ENCODE measurements around the gene CYP26B1. TPM values are rescaled to one million over a fixed set of nuclear protein-coding genes. Genes with fewer than 3 reads are reported as not detected.

Gene CYP26B1
- total and polyA plus RNA-seq, 8 donors, result 3.1 to 7.6 (median 4.9) TPM

DNA sequence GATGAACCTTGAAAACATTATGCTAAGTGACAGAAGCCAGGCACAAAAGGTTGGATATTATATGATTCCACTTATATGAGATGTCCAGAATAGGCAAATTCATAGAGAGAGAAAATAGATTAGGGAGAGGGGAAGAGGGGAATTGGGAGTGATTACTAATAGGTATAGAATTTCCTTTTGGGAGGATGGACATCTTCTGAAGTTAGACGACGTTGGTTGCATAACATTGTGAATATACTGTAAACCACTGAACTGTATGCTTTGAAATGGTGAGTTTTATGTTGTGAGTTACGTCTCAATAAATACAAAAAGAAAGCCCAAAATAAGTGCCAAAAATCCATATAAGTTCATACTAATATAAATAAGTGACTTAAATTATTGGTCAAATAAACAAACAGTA, 18.6 kb upstream of the CYP26B1 start:
- no peak for ATAC-seq
- TF ChIP-seq CTCF (IDR thresholded peaks at IDR 0.05), result no peak
- no peak for DNase-seq
- no peaks in the 10 kb centered on the region for H3K36me3 ChIP-seq
- no peak overlapping the region for H3K27ac ChIP-seq
- no peaks in the 10 kb centered on the region for H3K9me3 ChIP-seq
- no peaks in the 10 kb centered on the region for H3K4me1 ChIP-seq
- intact Hi-C loops (cut with DNase I), result no loop called here
- no peaks in the 10 kb centered on the region for H3K27me3 ChIP-seq
- no peak overlapping the region for H3K4me3 ChIP-seq

DNA sequence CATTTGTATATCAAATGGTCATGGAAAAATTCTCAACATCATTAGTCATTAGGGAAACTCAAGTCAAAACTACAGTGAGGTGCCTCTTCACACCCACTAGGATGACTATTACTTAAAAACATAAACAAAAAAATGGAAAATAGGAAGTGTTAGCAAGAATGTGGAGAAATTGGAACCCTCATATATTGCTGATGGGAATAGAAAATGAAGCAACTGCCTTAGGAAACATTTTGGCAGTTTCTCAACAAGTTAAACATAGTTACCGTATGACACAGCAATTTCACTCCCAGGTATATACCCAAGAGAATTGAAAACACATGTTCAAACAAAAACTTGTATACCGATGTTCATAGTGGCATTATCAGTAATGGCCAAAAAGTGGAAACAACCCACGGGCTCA, 18.1 kb upstream of the CYP26B1 start:
- no peak overlapping the region for H3K4me3 ChIP-seq

DNA sequence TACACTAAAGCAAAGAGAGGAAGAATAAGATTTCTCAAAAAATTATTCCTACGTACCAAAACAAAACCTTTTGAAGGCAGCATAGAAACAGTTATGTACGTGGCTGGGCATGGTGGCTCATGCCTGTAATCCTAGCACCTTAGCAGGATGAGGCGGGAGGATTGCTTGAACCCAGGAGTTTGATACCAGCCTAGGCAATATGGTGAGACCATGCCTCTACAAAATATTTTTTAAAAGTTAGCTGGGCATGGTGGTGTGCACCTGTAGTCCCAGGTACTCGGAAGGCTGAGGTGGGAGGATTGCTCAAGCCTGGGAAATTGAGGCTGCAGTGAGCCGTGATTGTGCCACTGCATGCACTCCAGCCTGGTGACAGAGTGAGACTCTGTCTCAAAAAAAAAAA, 14.9 kb upstream of the CYP26B1 start:
- TF ChIP-seq CTCF (IDR thresholded peaks at IDR 0.05), result no peak
- DNase-seq (no peak), ATAC-seq (no peak)
- H3K9me3 ChIP-seq, result no peaks in the 10 kb centered on the region
- no peak overlapping the region for H3K27ac ChIP-seq
- H3K36me3 ChIP-seq, result no peaks in the 10 kb centered on the region
- H3K4me3 ChIP-seq, result no peak overlapping the region
- intact Hi-C loops (cut with DNase I), result no loop called here
- peaks cover 0 to 7% of the 10 kb centered on the region in 2 donors for H3K27me3 ChIP-seq
- no peaks in the 10 kb centered on the region for H3K4me1 ChIP-seq

More for the DNA sequence above, 18.1 kb upstream of the CYP26B1 start:
- Histone ChIP-seq H3K27ac (no peak overlapping the region), H3K36me3 (no peaks in the 10 kb centered on the region), H3K4me1 (no peaks in the 10 kb centered on the region), H3K9me3 (no peaks in the 10 kb centered on the region), H3K27me3 (no peaks in the 10 kb centered on the region)
- no peak for TF ChIP-seq CTCF (IDR thresholded peaks at IDR 0.05)
- ATAC-seq (no peak), DNase-seq (no peak)
- intact Hi-C loops (cut with DNase I), result no loop called here

GRCh38 chr2:72159211-72159993, 11.7 kb upstream of the CYP26B1 start:
- ATAC-seq (no peak), DNase-seq (no peak)
- Histone ChIP-seq H3K27ac (no peak overlapping the region), H3K27me3 (peaks cover 0 to 26% of the 10 kb centered on the region in 2 donors), H3K4me3 (no peak overlapping the region), H3K36me3 (no peaks in the 10 kb centered on the region), H3K9me3 (no peaks in the 10 kb centered on the region), H3K4me1 (no peaks in the 10 kb centered on the region)
- TF ChIP-seq CTCF (IDR thresholded peaks at IDR 0.05), result no peak
- intact Hi-C loops (cut with DNase I), result no loop called here

DNA sequence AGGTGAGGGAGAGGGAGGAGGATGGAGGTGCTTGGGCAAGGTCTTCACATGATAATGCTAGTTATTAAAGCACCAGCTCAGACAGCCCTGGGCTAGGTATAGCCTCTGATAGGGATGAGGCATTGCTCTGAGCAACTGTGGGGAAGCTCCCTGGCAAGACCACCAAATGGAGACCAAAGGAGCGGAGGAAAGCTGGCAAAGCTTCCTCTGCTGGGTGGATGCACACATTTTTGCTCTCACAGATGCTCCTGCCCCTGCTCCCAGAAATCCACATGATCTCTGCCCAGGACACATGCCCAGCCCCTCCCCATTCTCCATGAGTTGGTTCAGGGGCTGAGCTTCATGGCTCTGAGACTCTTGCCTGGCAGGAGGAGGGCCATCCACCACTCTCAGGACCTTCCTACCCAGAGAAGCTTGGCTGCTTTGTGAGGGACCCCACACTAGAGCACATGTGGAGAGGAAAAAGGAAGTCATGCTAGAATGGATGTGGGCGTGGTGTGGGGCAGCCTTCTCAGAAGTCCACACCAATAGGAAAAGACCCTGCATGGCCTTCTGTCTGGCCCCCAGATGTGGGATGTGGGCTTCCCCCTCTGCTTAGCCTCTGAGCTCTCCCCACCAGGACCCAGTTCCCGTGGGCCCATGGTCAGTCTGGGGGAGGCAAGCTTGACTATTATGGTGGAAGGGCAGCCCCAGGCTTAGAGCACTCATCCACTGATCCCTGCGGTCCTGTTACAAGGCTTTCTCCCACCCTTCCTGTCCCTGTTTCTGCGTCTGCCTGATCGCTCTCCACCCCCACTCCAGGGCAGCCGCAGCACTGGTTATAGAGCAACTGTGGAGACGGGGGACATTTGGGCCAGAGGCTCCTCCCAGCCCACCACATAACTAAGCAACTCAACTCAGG, 10.5 kb upstream of the CYP26B1 start:
- intact Hi-C loops (cut with DNase I), result no loop called here
- no peak for TF ChIP-seq CTCF (IDR thresholded peaks at IDR 0.05)
- Histone ChIP-seq H3K27ac (no peak overlapping the region), H3K4me3 (no peak overlapping the region), H3K27me3 (peaks cover 0 to 39% of the 10 kb centered on the region in 2 donors), H3K4me1 (no peaks in the 10 kb centered on the region), H3K36me3 (no peaks in the 10 kb centered on the region), H3K9me3 (no peaks in the 10 kb centered on the region)
- ATAC-seq (no peak), DNase-seq (no peak)
